ENCODE measurements around the gene MICA. TPM values are rescaled to one million over a fixed set of nuclear protein-coding genes. Genes with fewer than 3 reads are reported as not detected.

Gene MICA
- polyA plus RNA-seq, 2 of the 4 experiments (the other 2 are of a cell fraction), result 20.5 to 22.8 TPM

DNA sequence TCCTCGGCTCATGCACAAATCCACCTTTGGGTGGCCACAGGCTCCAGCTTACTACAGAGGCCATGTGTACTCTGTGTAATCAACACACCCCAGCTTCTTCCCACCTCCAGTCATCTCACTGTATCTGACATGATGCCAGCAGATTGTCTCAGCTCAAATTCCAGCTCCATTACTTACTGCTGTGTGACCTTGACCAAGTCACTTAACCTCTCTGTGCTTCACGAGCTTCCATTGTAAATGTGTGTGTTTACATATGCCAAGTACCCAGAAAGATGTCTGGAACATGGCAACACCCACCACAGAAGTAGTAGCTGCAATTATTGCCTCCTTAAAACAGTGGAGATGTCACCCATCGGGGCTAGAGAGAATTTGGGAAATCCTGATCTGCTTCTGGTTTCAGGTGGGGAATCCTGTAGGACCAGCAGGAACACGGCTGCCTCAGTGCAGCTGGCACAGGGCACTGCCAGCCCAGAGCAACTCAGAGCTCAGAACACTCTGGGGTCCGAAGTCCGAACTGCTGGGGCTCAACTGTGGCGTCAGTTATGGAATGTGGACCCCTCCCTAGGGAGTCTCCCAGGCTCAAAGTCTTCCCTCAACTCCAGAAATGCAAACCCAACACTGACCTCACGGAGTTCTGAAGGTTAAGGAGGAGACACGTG is 25.2 kb upstream of the MICA start:
- 2% methylated on average over 5 of the region's 9 CpGs for WGBS (ENCODE audit: missing lambda C conversion rate)

DNA sequence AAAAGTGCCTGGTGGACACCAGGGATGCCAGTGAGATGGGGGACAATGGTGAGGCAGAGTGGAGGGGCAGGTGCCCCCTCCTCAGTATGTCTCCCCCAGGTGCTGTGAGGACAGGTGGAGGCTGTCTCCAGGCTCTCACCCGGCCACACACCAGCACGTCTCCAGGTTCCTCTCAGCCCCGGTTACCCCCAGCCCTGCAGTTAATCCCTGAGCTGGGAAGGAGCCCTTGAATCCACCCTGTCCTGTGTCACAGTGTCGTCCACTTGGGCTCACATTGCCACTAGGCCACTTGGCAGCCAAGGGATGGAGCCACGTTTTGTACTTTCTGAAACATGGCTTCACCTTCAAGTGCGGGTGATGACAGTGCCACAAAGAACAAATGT is 24.7 kb upstream of the MICA start:
- ChIA-PET CTCF (interaction anchor here (1.4 to 4.6 kb wide), 3 partner anchors 12 to 186 kb away, joined by 4 to 47 read pairs (median 6); no protein-coding TSS in a partner anchor), POLR2A (no interaction called here)
- no peak; a peak in 1 of 6 replicates for ATAC-seq
- H3K27ac ChIP-seq, result no peak overlapping the region
- no peak overlapping the region for H3K4me3 ChIP-seq
- TF ChIP-seq HEYL (CRISPR knock-in tag; IDR thresholded peaks at IDR 0.05), result no peak
- no peak for TF ChIP-seq KDM5A (IDR thresholded peaks at IDR 0.05)
- no peak for TF ChIP-seq EHF (CRISPR knock-in tag; IDR thresholded peaks at IDR 0.05)
- TF ChIP-seq RNF2 (IDR thresholded peaks at IDR 0.05; ENCODE audit: borderline replicate concordance, low read depth), result no peak
- TF ChIP-seq HOXB13 (CRISPR knock-in tag; IDR thresholded peaks at IDR 0.05; ENCODE audit: low read depth), result no peak
- no peak for TF ChIP-seq FOSB (CRISPR knock-in tag; IDR thresholded peaks at IDR 0.05)
- no peak for TF ChIP-seq RAD21 (conservative IDR thresholded peaks at IDR 0.05 in 1 of 2, IDR thresholded peaks at IDR 0.05 in 1 of 2)
- TF ChIP-seq MAFK (IDR thresholded peaks at IDR 0.05; ENCODE audit: partially characterized antibody), result no peak
- no peak for TF ChIP-seq RFX5 (IDR thresholded peaks at IDR 0.05)
- no peak for TF ChIP-seq HES2 (IDR thresholded peaks at IDR 0.05)
- no peak for TF ChIP-seq RARB (CRISPR knock-in tag; IDR thresholded peaks at IDR 0.05)
- TF ChIP-seq BHLHE40 (IDR thresholded peaks at IDR 0.05; ENCODE audit: low read depth, low read length), result no peak
- no peak for TF ChIP-seq HOXA7 (CRISPR knock-in tag; IDR thresholded peaks at IDR 0.05)
- no peak for TF ChIP-seq JUNB (IDR thresholded peaks at IDR 0.05)
- no peak for TF ChIP-seq POLR2A (IDR thresholded peaks at IDR 0.05; ENCODE audit: low read length)
- TF ChIP-seq HMGXB4 (CRISPR knock-in tag; IDR thresholded peaks at IDR 0.05; ENCODE audit: borderline replicate concordance), result no peak
- TF ChIP-seq FOXS1 (CRISPR knock-in tag; IDR thresholded peaks at IDR 0.05), result no peak
- WGBS (ENCODE audit: missing lambda C conversion rate), result 30% methylated on average over 6 of the region's 6 CpGs
- DNase-seq (ENCODE audit: low read depth in 1 of 2, low spot score in 1 of 2), result no peak
- no peak for FAIRE-seq
- H3K4me1 ChIP-seq, result 0 out of 3 replicates have a peak, but pooled peaks cover 3% of the 10 kb centered on the region
- H3K9me3 ChIP-seq, result no peaks in the 10 kb centered on the region
- no peak overlapping the region for H3K4me2 ChIP-seq

More for the DNA sequence above, 25.2 kb upstream of the MICA start:
- POLR2A ChIA-PET, result no interaction called here
- CTCF ChIA-PET, result interaction anchor here (1.4 to 4.6 kb wide), 3 partner anchors 11 to 185 kb away, joined by 4 to 47 read pairs (median 6); no protein-coding TSS in a partner anchor
- no peak overlapping the region for H3K4me3 ChIP-seq
- H3K4me1 ChIP-seq, result 0 out of 3 replicates have a peak, but pooled peaks cover 3% of the 10 kb centered on the region
- FAIRE-seq (no peak), ATAC-seq (peak in 1 of 2 experiments; percentile 40; a peak in 2 of 6 replicates), DNase-seq (ENCODE audit: low read depth in 1 of 2, low spot score in 1 of 2) (no peak)
- H3K9me3 ChIP-seq, result no peaks in the 10 kb centered on the region
- no peak overlapping the region for H3K27ac ChIP-seq
- no peak overlapping the region for H3K4me2 ChIP-seq
- TF ChIP-seq ZFP36 (IDR thresholded peaks at IDR 0.05; ENCODE audit: borderline replicate concordance, partially characterized antibody) (peak; percentile 74), MAFK (IDR thresholded peaks at IDR 0.05; ENCODE audit: partially characterized antibody) (no peak)

- ChIA-PET CTCF (interaction anchor here (0.9 to 2.0 kb wide), 3 partner anchors 13 to 243 kb away, joined by 3 to 4 read pairs (median 3); no protein-coding TSS in a partner anchor), POLR2A (no interaction called here)
- WGBS (ENCODE audit: missing lambda C conversion rate), result 26% methylated on average over 10 of the region's 10 CpGs
- Histone ChIP-seq H3K4me3 (no peak overlapping the region), H3K27ac (no peak overlapping the region), H3K4me1 (0 out of 3 replicates have a peak, but pooled peaks cover 3% of the 10 kb centered on the region), H3K4me2 (no peak overlapping the region), H3K9me3 (no peaks in the 10 kb centered on the region)
- DNase-seq (ENCODE audit: low read depth in 1 of 2, low spot score in 1 of 2) (no peak), FAIRE-seq (no peak), ATAC-seq (0 out of 6 replicates have a peak, but pooled peaks of 1 of the 2 experiments have one; percentile 26)
- TF ChIP-seq HEYL (CRISPR knock-in tag; IDR thresholded peaks at IDR 0.05) (no peak), KDM1A (IDR thresholded peaks at IDR 0.05; ENCODE audit: low read depth) (no peak)
These were observed 23.5 kb upstream of the MICA start for GRCh38 chr6:31379850-31380249.
